Vagina (tissue), 2 donors: ENCODE results near the gene PRR23B.

ENCODE experiments used
- CTCF ChIP-seq, 3 experiments: fragments of 450-650 bp in 2 of 3; fragments of 200-600 bp in 1 of 3; sonication (generic) in 1 of 3; IDR thresholded peaks; one replicate each; pipeline ENCODE4 v1.5.1; 2017 to 2019; ENCODE audit warnings: antibody characterized with exemption in 3 of 3, mild to moderate bottlenecking in 2 of 3, moderate library complexity in 2 of 3
- POLR2A ChIP-seq, 2 donors: fragments of 450-650 bp; IDR thresholded peaks; one replicate each; pipeline ENCODE4 v1.6.1; 2017; ENCODE audit warnings: antibody characterized with exemption in 2 of 2, mild to moderate bottlenecking in 2 of 2, moderate library complexity in 2 of 2

DNA sequence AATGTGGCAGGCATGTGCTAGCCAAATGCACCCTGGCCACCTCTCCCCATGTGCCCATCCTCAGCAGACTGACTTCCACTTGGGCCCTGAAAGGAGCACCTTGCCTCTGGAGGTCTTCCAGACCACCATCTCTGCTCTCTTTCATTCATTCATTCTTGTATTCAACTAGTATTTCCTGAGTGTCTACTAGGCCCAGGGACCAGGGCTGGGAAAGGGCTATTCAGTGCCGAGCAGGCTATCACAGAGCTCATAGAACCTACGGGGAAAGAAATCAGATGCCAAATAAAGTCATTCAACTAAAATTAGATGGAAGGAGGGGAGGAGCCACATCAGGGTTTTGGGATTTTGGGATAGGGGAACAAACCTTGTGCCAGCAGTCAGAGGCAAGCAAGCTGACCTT lies 33.5 kb downstream of the PRR23B start:
- no peak for TF ChIP-seq CTCF (IDR thresholded peaks at IDR 0.05)
- TF ChIP-seq POLR2A (IDR thresholded peaks at IDR 0.05) = no peak
